Naive thymus-derived CD4-positive, alpha-beta T cell (primary cell): Measurements from ENCODE around the gene RLN3. TPM values are rescaled to one million over a fixed set of nuclear protein-coding genes. Genes with fewer than 3 reads are reported as not detected.

Source experiments
- ATAC-seq: fragments of 150-1000 bp; cut with Tn5 transposase; 2 replicates; pipeline ENCODE4 v1.10.0; 2021; ENCODE audit warnings: mild to moderate bottlenecking, moderate library complexity
- CTCF ChIA-PET: fragments of 350-600 bp; sonication (Branson Sonifier 250); formaldehyde crosslinking; loops from one replicate; lab custom pipeline; 2021; ENCODE audit warnings: antibody characterized with exemption; lab: Charles Lee
- POLR2A ChIA-PET: fragments of 350-600 bp; sonication (Branson Sonifier 250); formaldehyde crosslinking; loops from one replicate; lab custom pipeline; 2021; ENCODE audit warnings: antibody characterized with exemption, inconsistent platforms; lab: Charles Lee
- DNase-seq, 9 donors: peaks; one replicate each; pipeline versions ENCODE4 v3.0.0 to v3.0.0-alpha.2; 2020 to 2022; ENCODE audit warnings: mixed read lengths in 1 of 9
- H3K27ac ChIP-seq: one replicate; pipeline ENCODE4 v1.7.0; 2013; ENCODE audit warnings: mild to moderate bottlenecking, low read depth, low read length, moderate library complexity
- H3K27me3 ChIP-seq, 2 donors: one replicate each; pipeline ENCODE4 v1.7.0; 2013; ENCODE audit warnings: low read length in 2 of 2, mild to moderate bottlenecking in 2 of 2, moderate library complexity in 2 of 2; ENCODE audit not compliant: control insufficient read depth in 2 of 2, insufficient read depth in 2 of 2
- H3K36me3 ChIP-seq, 3 experiments: 1 replicate in 2 of 3; 2 replicates in 1 of 3; pipeline ENCODE4 v1.7.0; 2013; ENCODE audit warnings: low read length in 3 of 3, mild to moderate bottlenecking in 3 of 3, moderate library complexity in 1 of 3; ENCODE audit not compliant: insufficient read depth in 3 of 3, control insufficient read depth in 2 of 3
- H3K4me1 ChIP-seq, 2 donors: one replicate each; pipeline ENCODE4 v1.7.0; 2013; ENCODE audit warnings: low read length in 2 of 2, mild to moderate bottlenecking in 2 of 2, moderate library complexity in 1 of 2; ENCODE audit not compliant: control insufficient read depth in 2 of 2, insufficient read depth in 2 of 2
- H3K4me3 ChIP-seq: 2 replicates; pipeline ENCODE4 v1.7.0; 2013; ENCODE audit warnings: mild to moderate bottlenecking, low read length
- H3K9me3 ChIP-seq, 3 experiments: 1 replicate in 2 of 3; 2 replicates in 1 of 3; pipeline ENCODE4 v1.7.0; 2013; ENCODE audit warnings: low read length in 3 of 3; ENCODE audit not compliant: control insufficient read depth in 2 of 3
- H3K27ac Mint-ChIP-seq, 9 donors: one replicate each; pipeline ENCODE4 v1.8.0; 2020 to 2022; ENCODE audit warnings: mixed read lengths in 9 of 9, mild to moderate bottlenecking in 8 of 9, moderate library complexity in 5 of 9, inconsistent platforms in 2 of 9
- H3K27me3 Mint-ChIP-seq, 5 donors: one replicate each; pipeline ENCODE4 v1.8.0; 2021 to 2022; ENCODE audit warnings: mixed read lengths in 5 of 5, mild to moderate bottlenecking in 1 of 5
- H3K36me3 Mint-ChIP-seq, 5 donors: one replicate each; pipeline ENCODE4 v1.8.0; 2020 to 2022; ENCODE audit warnings: mixed read lengths in 5 of 5, mild to moderate bottlenecking in 3 of 5, inconsistent platforms in 1 of 5
- H3K4me1 Mint-ChIP-seq, 7 donors: one replicate each; pipeline ENCODE4 v1.8.0; 2020 to 2022; ENCODE audit warnings: mixed read lengths in 7 of 7, mild to moderate bottlenecking in 3 of 7, inconsistent platforms in 1 of 7
- H3K4me3 Mint-ChIP-seq, 10 donors: one replicate each; pipeline ENCODE4 v1.8.0; 2020 to 2022; ENCODE audit warnings: mild to moderate bottlenecking in 10 of 10, mixed read lengths in 10 of 10, moderate library complexity in 6 of 10, inconsistent platforms in 2 of 10
- H3K9me3 Mint-ChIP-seq, 11 donors: one replicate each; pipeline ENCODE4 v1.8.0; 2020 to 2022; ENCODE audit warnings: mixed read lengths in 11 of 11, mild to moderate bottlenecking in 4 of 11, inconsistent platforms in 1 of 11, moderate library complexity in 1 of 11
- intact Hi-C, 2 donors: fragments of 100-400 bp; cut with micrococcal nuclease; formaldehyde crosslinking; loops; one replicate each; pipeline ENCODE4 v1.15.1; 2023
- polyA plus RNA-seq, 2 donors: library from polyadenylated mRNA; unstranded; fragments of 300-500 nt; fragmentation: Illumina TruSeq; gene quantifications; one replicate each; pipeline ENCODE4 v1.2.3, GENCODE V29; 2021
- total RNA-seq, 6 experiments: library from RNA in 5 of 6; stranded (reverse) in 5 of 6; gene quantifications; 1 replicate in 5 of 6; 2 replicates in 1 of 6; pipeline ENCODE4 v1.2.3 and lab custom pipeline; 2021 to 2026

RLN3 gene
- total RNA-seq (not detected), polyA plus RNA-seq (not detected), total RNA-seq (lab: John Stamatoyannopoulos, UW) (not detected)

DNA sequence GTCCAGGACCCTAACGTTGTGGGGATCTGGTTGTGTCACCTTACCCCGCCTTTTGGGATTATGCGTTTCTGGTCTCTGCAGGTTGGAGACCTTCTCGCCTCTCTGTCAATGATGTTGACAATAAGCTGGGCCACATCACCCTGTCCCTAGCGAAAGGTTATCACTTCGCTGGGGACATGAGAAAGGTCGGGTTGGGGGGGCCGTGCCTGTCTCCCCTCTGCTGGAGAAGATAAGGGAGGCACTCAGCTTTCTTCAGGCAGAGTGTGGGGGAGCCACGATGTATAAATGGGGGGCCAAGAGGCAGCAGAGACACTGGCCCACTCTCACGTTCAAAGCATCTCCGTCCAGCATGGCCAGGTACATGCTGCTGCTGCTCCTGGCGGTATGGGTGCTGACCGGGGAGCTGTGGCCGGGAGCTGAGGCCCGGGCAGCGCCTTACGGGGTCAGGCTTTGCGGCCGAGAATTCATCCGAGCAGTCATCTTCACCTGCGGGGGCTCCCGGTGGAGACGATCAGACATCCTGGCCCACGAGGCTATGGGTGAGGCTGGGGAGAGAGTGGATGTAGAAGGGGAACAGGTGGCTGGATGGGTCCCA, at the start of gene RLN3:
RLN3 (plus strand) TSS at position 293 of the 595 bp plus-strand sequence; CDS start at position 350, 57 bp downstream.
- POLR2A ChIA-PET: interaction anchor here (0.6 to 7.9 kb wide), 4 partner anchors 8 to 58 kb away, joined by 3 to 162 read pairs (median 4); partner anchors contain the start of gene RFX1
- CTCF ChIA-PET: interaction anchor here (0.5 to 0.6 kb wide), 3 partner anchors 8 to 125 kb away, joined by 3 to 5 read pairs (median 3); no protein-coding TSS in a partner anchor

DNA sequence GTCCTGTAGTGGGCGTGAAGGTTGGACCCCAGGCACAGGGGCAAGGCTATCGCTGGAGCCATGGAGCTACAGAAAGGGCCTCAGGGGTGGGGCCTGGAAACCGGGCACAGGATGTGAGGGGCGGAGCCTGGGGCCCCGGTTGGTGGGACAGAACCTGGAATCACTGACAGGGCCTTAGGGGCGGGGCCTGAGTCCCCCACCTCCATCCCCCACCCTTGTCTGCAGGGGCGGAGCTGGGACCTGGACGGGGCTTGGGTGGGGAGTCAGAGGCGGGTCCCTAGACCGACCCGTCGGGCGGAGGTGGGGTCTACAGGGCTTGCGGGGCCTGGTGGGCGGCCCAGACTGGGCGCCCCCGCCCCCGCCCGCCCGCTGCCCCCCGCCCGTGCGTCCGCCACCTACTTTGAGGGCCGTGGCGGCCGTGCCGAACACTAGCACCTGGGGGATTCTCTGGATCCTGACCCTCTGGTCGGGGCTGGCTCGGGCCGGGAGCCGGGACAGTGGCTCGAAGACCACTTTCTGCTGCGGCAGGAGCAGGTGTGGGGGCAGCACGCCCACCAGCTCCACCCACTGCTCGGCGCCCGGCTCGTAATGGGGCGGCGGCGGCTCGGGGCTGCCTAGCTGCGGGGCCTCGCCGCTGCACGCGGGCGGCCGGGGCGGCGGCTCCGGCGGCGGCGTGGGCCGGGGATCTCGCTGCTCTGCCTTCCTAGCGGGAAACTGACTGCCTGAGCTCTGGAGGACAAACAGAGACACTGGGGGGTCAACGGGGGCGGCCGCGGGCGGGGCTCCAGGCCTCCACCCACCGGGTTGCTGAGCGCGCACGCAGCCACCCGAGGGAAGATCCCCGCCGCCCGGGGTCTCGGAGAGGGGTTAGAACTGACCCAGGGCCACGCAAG, 49.4 kb upstream of the RLN3 start:
- peaks cover 14 to 49% (median 29%) of the 10 kb centered on the region in 7 donors for H3K4me1 Mint-ChIP-seq
- H3K36me3 Mint-ChIP-seq: peaks cover 0 to 10% (median 7%) of the 10 kb centered on the region in 5 donors
- H3K4me3 Mint-ChIP-seq: peak overlapping the region in 6 of 10 donors; percentile 18 to 70 (median 40)
- intact Hi-C loops: no loop called here
- ChIA-PET CTCF (no interaction called here), POLR2A (interaction anchor here (0.5 to 2.6 kb wide), 9 partner anchors 10 to 545 kb away, joined by 3 to 14 read pairs (median 3); partner anchors contain the start of gene IL27RA)
- peaks cover 0 to 3% (median 0%) of the 10 kb centered on the region in 3 experiments for H3K36me3 ChIP-seq
- H3K4me3 ChIP-seq: peak overlapping the region; percentile 13
- H3K27me3 Mint-ChIP-seq: no peaks in the 10 kb centered on the region
- DNase-seq (peak in 2 of 9 donors; percentile 19 to 25), ATAC-seq (peak; percentile 42)
- H3K9me3 Mint-ChIP-seq: no peaks in the 10 kb centered on the region
- peak overlapping the region in 4 of 9 donors; percentile 34 to 62 (median 44) for H3K27ac Mint-ChIP-seq
- H3K4me1 ChIP-seq: peaks cover 0 to 32% of the 10 kb centered on the region in 2 donors
- H3K27me3 ChIP-seq: no peaks in the 10 kb centered on the region
- H3K9me3 ChIP-seq: no peaks in the 10 kb centered on the region
- H3K27ac ChIP-seq: peak overlapping the region; percentile 62

More for the DNA sequence above, at the start of gene RLN3:
- ATAC-seq (no peak), DNase-seq (no peak)
- Mint-ChIP-seq H3K4me1 (peaks cover 14 to 45% (median 34%) of the 10 kb centered on the region in 7 donors), H3K27me3 (peaks cover 0 to 1% (median 0%) of the 10 kb centered on the region in 5 donors), H3K27ac (peak within 1 kb of the TSS; percentile 25 to 92 (median 74)), H3K4me3 (peak within 1 kb of the TSS in 3 of 10 donors; percentile 1 to 47 (median 38)), H3K36me3 (peaks cover 0 to 5% (median 0%) of the 10 kb centered on the region in 5 donors), H3K9me3 (no peaks in the 10 kb centered on the region)
- peaks cover 11 to 14% of the 10 kb centered on the region in 2 donors for H3K4me1 ChIP-seq
- intact Hi-C loops: no loop called here
- no peak within 1 kb of the TSS for H3K27ac ChIP-seq
- H3K9me3 ChIP-seq: no peaks in the 10 kb centered on the region
- peaks cover 0 to 8% (median 0%) of the 10 kb centered on the region in 3 experiments for H3K36me3 ChIP-seq
- H3K27me3 ChIP-seq: no peaks in the 10 kb centered on the region
- no peak within 1 kb of the TSS for H3K4me3 ChIP-seq

- peak overlapping the region in 7 of 10 donors; percentile 23 to 75 (median 44) for H3K4me3 Mint-ChIP-seq
These were observed 48.7 kb upstream of the RLN3 start for GRCh38 chr19:13979244-13979615.

GRCh38 chr19:13979686-13980085, 48.3 kb upstream of the RLN3 start:
- no peaks in the 10 kb centered on the region for H3K9me3 Mint-ChIP-seq
- DNase-seq (no peak), ATAC-seq (no peak)
- Histone ChIP-seq H3K9me3 (no peaks in the 10 kb centered on the region), H3K4me1 (peaks cover 0 to 32% of the 10 kb centered on the region in 2 donors), H3K27me3 (no peaks in the 10 kb centered on the region), H3K4me3 (peak overlapping the region; percentile 13), H3K36me3 (peaks cover 0 to 3% (median 0%) of the 10 kb centered on the region in 3 experiments), H3K27ac (peak overlapping the region; percentile 62)
- ChIA-PET POLR2A (interaction anchor here (0.9 to 2.6 kb wide), 5 partner anchors 12 to 52 kb away, joined by 3 to 14 read pairs (median 3); partner anchors contain the start of genes IL27RA and RFX1), CTCF (no interaction called here)
- H3K4me1 Mint-ChIP-seq: peaks cover 5 to 44% (median 27%) of the 10 kb centered on the region in 7 donors
- H3K36me3 Mint-ChIP-seq: peaks cover 0 to 7% (median 0%) of the 10 kb centered on the region in 5 donors
- H3K27ac Mint-ChIP-seq: peak overlapping the region in 8 of 9 donors; percentile 15 to 87 (median 60)
- intact Hi-C loops: no loop called here
- H3K27me3 Mint-ChIP-seq: no peaks in the 10 kb centered on the region
- peak overlapping the region in 7 of 10 donors; percentile 30 to 75 (median 39) for H3K4me3 Mint-ChIP-seq

More at GRCh38 chr19:13979244-13979615, 48.7 kb upstream of the RLN3 start:
- peaks cover 0 to 7% (median 3%) of the 10 kb centered on the region in 5 donors for H3K36me3 Mint-ChIP-seq
- peaks cover 8 to 44% (median 27%) of the 10 kb centered on the region in 7 donors for H3K4me1 Mint-ChIP-seq
- peak overlapping the region in 5 of 9 donors; percentile 15 to 63 (median 42) for H3K27ac Mint-ChIP-seq
- intact Hi-C loops: no loop called here
- H3K27me3 Mint-ChIP-seq: no peaks in the 10 kb centered on the region
- H3K9me3 ChIP-seq: no peaks in the 10 kb centered on the region
- H3K9me3 Mint-ChIP-seq: no peaks in the 10 kb centered on the region
- no peaks in the 10 kb centered on the region for H3K27me3 ChIP-seq
- ChIA-PET POLR2A (interaction anchor here (0.9 to 2.6 kb wide), 7 partner anchors 9 to 53 kb away, joined by 3 to 14 read pairs (median 3); partner anchors contain the start of genes IL27RA and RFX1), CTCF (no interaction called here)
- ATAC-seq (peak; percentile 39), DNase-seq (no peak)
- H3K36me3 ChIP-seq: peaks cover 0 to 3% (median 0%) of the 10 kb centered on the region in 3 experiments
- H3K4me3 ChIP-seq: peak overlapping the region; percentile 13
- H3K4me1 ChIP-seq: peaks cover 0 to 31% of the 10 kb centered on the region in 2 donors
- H3K27ac ChIP-seq: peak overlapping the region; percentile 62

GRCh38 chr19:13980340-13980739, 47.6 kb upstream of the RLN3 start:
- no peak for ATAC-seq
- Histone ChIP-seq H3K27me3 (no peaks in the 10 kb centered on the region), H3K4me3 (no peak overlapping the region), H3K36me3 (peaks cover 0 to 2% (median 0%) of the 10 kb centered on the region in 3 experiments), H3K4me1 (peaks cover 3 to 38% of the 10 kb centered on the region in 2 donors), H3K27ac (no peak overlapping the region), H3K9me3 (no peaks in the 10 kb centered on the region)
- no peak for DNase-seq
- Mint-ChIP-seq H3K27ac (peak overlapping the region in 1 of 9 donors; percentile 30), H3K36me3 (peaks cover 0 to 7% (median 0%) of the 10 kb centered on the region in 5 donors), H3K27me3 (no peaks in the 10 kb centered on the region), H3K4me3 (peak overlapping the region in 1 of 10 donors; percentile 61), H3K9me3 (no peaks in the 10 kb centered on the region), H3K4me1 (peaks cover 9 to 50% (median 34%) of the 10 kb centered on the region in 7 donors)
- ChIA-PET POLR2A (interaction anchor here (11.0 kb wide), 1 partner anchor 20 kb away, joined by 160 read pairs; no protein-coding TSS in a partner anchor), CTCF (no interaction called here)
- intact Hi-C loops: no loop called here

GRCh38 chr19:13981021-13981420, 46.9 kb upstream of the RLN3 start:
- Mint-ChIP-seq H3K27ac (peak overlapping the region in 6 of 9 donors; percentile 17 to 92 (median 45)), H3K27me3 (no peaks in the 10 kb centered on the region), H3K4me3 (peak overlapping the region in 3 of 10 donors; percentile 21 to 43 (median 29)), H3K9me3 (peaks cover 0 to 2% (median 0%) of the 10 kb centered on the region in 11 donors), H3K36me3 (peaks cover 0 to 3% (median 0%) of the 10 kb centered on the region in 5 donors), H3K4me1 (peaks cover 14 to 52% (median 33%) of the 10 kb centered on the region in 7 donors)
- H3K4me3 ChIP-seq: no peak overlapping the region
- ATAC-seq (no peak), DNase-seq (no peak)
- H3K27ac ChIP-seq: no peak overlapping the region
- ChIA-PET CTCF (no interaction called here), POLR2A (interaction anchor here (11.0 kb wide), 1 partner anchor 19 kb away, joined by 160 read pairs; no protein-coding TSS in a partner anchor)
- H3K4me1 ChIP-seq: peaks cover 10 to 45% of the 10 kb centered on the region in 2 donors
- intact Hi-C loops: no loop called here
- no peaks in the 10 kb centered on the region for H3K36me3 ChIP-seq
- H3K9me3 ChIP-seq: no peaks in the 10 kb centered on the region
- H3K27me3 ChIP-seq: no peaks in the 10 kb centered on the region
